BLaER1 treated with 17β-estradiol and CSF1 and Interleukin-3, amounts not matched to agents 10 nM and 100 nM (cell line): Measurements from ENCODE around the gene SIGLEC10.
"Not testable (repeated sequence)": the region's sequence is repeated elsewhere in the genome, so short reads cannot be mapped to it uniquely, and the experiment has no call there.

Experiments used
- H3K27ac ChIP-seq, 11 experiments: shearing (Covaris generic); formaldehyde crosslinking; 2 replicates each; pipeline ENCODE4 v1.8.1; 2022
- H3K27me3 ChIP-seq, 11 experiments: shearing (Covaris generic); formaldehyde crosslinking; 2 replicates each; pipeline ENCODE4 v1.8.1; 2022
- H3K36me3 ChIP-seq, 11 experiments: shearing (Covaris generic); formaldehyde crosslinking; 2 replicates each; pipeline ENCODE4 v1.8.1; 2022
- H3K4me1 ChIP-seq, 10 experiments: shearing (Covaris generic); formaldehyde crosslinking; 2 replicates each; pipeline ENCODE4 v1.8.1; 2022
- H3K4me2 ChIP-seq, 11 experiments: shearing (Covaris generic); formaldehyde crosslinking; 2 replicates each; pipeline ENCODE4 v1.8.1; 2022
- H3K4me3 ChIP-seq, 10 experiments: shearing (Covaris generic); formaldehyde crosslinking; 2 replicates each; pipeline ENCODE4 v1.8.1; 2022
- H3K9ac ChIP-seq, 11 experiments: shearing (Covaris generic); formaldehyde crosslinking; 2 replicates each; pipeline ENCODE4 v1.8.1; 2022
- H3K9me3 ChIP-seq, 11 experiments: shearing (Covaris generic); formaldehyde crosslinking; replicated peaks in 1 of 11; 2 replicates each; pipeline ENCODE4 v1.8.1; 2022
- H4K20me1 ChIP-seq, 11 experiments: shearing (Covaris generic); formaldehyde crosslinking; 2 replicates each; pipeline ENCODE4 v1.8.1; 2022
- Cebpa-rat ChIP-seq, 11 experiments: shearing (Covaris generic); IDR thresholded peaks; 2 replicates each; pipeline ENCODE4 v1.8.1; 2022

The SIGLEC10 gene

GRCh38 chr19:51410950-51411748 lies 6.3 kb downstream of the SIGLEC10 start:
- H3K27me3 ChIP-seq, result no peaks in the 10 kb centered on the region
- H3K4me3 ChIP-seq, result no peak overlapping the region
- TF ChIP-seq Cebpa-rat (IDR thresholded peaks at IDR 0.05), result no peak
- H3K27ac ChIP-seq, result no peak overlapping the region
- H3K9me3 ChIP-seq, result peaks cover 0 to 4% (median 0%) of the 10 kb centered on the region in 11 experiments; a peak in 2 of 22 replicates
- peaks cover 0 to 41% (median 21%) of the 10 kb centered on the region in 11 experiments; a peak in 11 of 22 replicates for H3K36me3 ChIP-seq
- no peaks in the 10 kb centered on the region for H4K20me1 ChIP-seq
- H3K4me2 ChIP-seq, result no peak overlapping the region
- no peak overlapping the region for H3K9ac ChIP-seq
- H3K4me1 ChIP-seq, result peaks cover 10 to 49% (median 31%) of the 10 kb centered on the region in 10 experiments

GRCh38 chr19:51407511-51408131 lies 9.8 kb downstream of the SIGLEC10 start:
- Histone ChIP-seq H3K4me2 (peak overlapping the region in 9 of 11 experiments; percentile 4 to 85 (median 46); a peak in 16 of 22 replicates), H3K4me3 (no peak overlapping the region), H3K9me3 (peaks cover 11 to 27% (median 14%) of the 10 kb centered on the region in 11 experiments), H3K36me3 (peaks cover 0 to 21% (median 6%) of the 10 kb centered on the region in 11 experiments; a peak in 10 of 22 replicates), H3K9ac (peak overlapping the region in 4 of 11 experiments; percentile 1 to 36 (median 16); a peak in 4 of 22 replicates), H3K4me1 (peaks cover 7 to 45% (median 24%) of the 10 kb centered on the region in 10 experiments), H4K20me1 (no peaks in the 10 kb centered on the region), H3K27me3 (no peaks in the 10 kb centered on the region), H3K27ac (peak overlapping the region in 9 of 11 experiments; percentile 5 to 65 (median 54); a peak in 16 of 22 replicates)
- no peak for TF ChIP-seq Cebpa-rat (IDR thresholded peaks at IDR 0.05)

- no peak overlapping the region for H3K27ac ChIP-seq
- peaks cover 25 to 43% (median 30%) of the 10 kb centered on the region in 11 experiments for H3K9me3 ChIP-seq
- no peaks in the 10 kb centered on the region for H4K20me1 ChIP-seq
- no peak overlapping the region; a peak in 1 of 20 replicates for H3K4me3 ChIP-seq
- no peak overlapping the region for H3K9ac ChIP-seq
- no peak overlapping the region for H3K4me2 ChIP-seq
- peaks cover 0 to 21% (median 5%) of the 10 kb centered on the region in 10 experiments; a peak in 17 of 20 replicates for H3K4me1 ChIP-seq
- peaks cover 0 to 24% (median 14%) of the 10 kb centered on the region in 11 experiments; a peak in 12 of 22 replicates for H3K36me3 ChIP-seq
- no peaks in the 10 kb centered on the region for H3K27me3 ChIP-seq
- no peak for TF ChIP-seq Cebpa-rat (IDR thresholded peaks at IDR 0.05)
Measured at GRCh38 chr19:51402117-51402516, 15.3 kb downstream of the SIGLEC10 start.

GRCh38 chr19:51399936-51400335 lies 17.5 kb downstream of the SIGLEC10 start:
- not testable (repeated sequence) for H3K27ac ChIP-seq, H3K27me3 ChIP-seq, H3K4me2 ChIP-seq, H4K20me1 ChIP-seq, H3K4me3 ChIP-seq, H3K9ac ChIP-seq
- peaks cover 0 to 24% (median 14%) of the 10 kb centered on the region in 11 experiments; a peak in 12 of 22 replicates for H3K36me3 ChIP-seq
- H3K4me1 ChIP-seq, result peaks cover 9 to 20% (median 13%) of the 10 kb centered on the region in 10 experiments; a peak in 19 of 20 replicates
- H3K9me3 ChIP-seq, result peaks cover 25 to 38% (median 30%) of the 10 kb centered on the region in 11 experiments

- peaks cover 14 to 27% (median 18%) of the 10 kb centered on the region in 10 experiments; a peak in 19 of 20 replicates for H3K4me1 ChIP-seq
- no peaks in the 10 kb centered on the region for H4K20me1 ChIP-seq
- peaks cover 25 to 41% (median 29%) of the 10 kb centered on the region in 11 experiments for H3K9me3 ChIP-seq
- no peak overlapping the region for H3K27ac ChIP-seq
- H3K9ac ChIP-seq, result no peak overlapping the region
- TF ChIP-seq Cebpa-rat (IDR thresholded peaks at IDR 0.05), result no peak
- H3K27me3 ChIP-seq, result no peaks in the 10 kb centered on the region
- peaks cover 0 to 24% (median 14%) of the 10 kb centered on the region in 11 experiments; a peak in 12 of 22 replicates for H3K36me3 ChIP-seq
- H3K4me2 ChIP-seq, result no peak overlapping the region
- H3K4me3 ChIP-seq, result no peak overlapping the region
Measured at GRCh38 chr19:51399231-51399630, 18.2 kb downstream of the SIGLEC10 start.

GRCh38 chr19:51398096-51398704 lies 19.2 kb downstream of the SIGLEC10 start:
- Histone ChIP-seq H3K4me1 (peaks cover 18 to 35% (median 24%) of the 10 kb centered on the region in 10 experiments; a peak in 19 of 20 replicates), H3K9ac (peak overlapping the region in 1 of 11 experiments; percentile 21; a peak in 1 of 22 replicates), H3K27ac (no peak overlapping the region), H3K4me2 (no peak overlapping the region), H3K36me3 (peaks cover 0 to 16% (median 12%) of the 10 kb centered on the region in 11 experiments; a peak in 11 of 22 replicates), H4K20me1 (no peaks in the 10 kb centered on the region), H3K4me3 (no peak overlapping the region), H3K27me3 (no peaks in the 10 kb centered on the region), H3K9me3 (peaks cover 20 to 33% (median 22%) of the 10 kb centered on the region in 11 experiments)
- TF ChIP-seq Cebpa-rat (IDR thresholded peaks at IDR 0.05), result no peak

- H3K4me3 ChIP-seq, H4K20me1 ChIP-seq, H3K27me3 ChIP-seq, H3K4me2 ChIP-seq: not testable (repeated sequence)
- H3K9me3 ChIP-seq, result peaks cover 12 to 25% (median 15%) of the 10 kb centered on the region in 11 experiments
- H3K36me3 ChIP-seq, result peaks cover 0 to 11% (median 8%) of the 10 kb centered on the region in 11 experiments; a peak in 9 of 22 replicates
- peak overlapping the region in 2 of 11 experiments; percentile 8 to 22; a peak in 1 of 22 replicates for H3K27ac ChIP-seq
- H3K9ac ChIP-seq, result peak overlapping the region in 1 of 11 experiments; percentile 21; a peak in 1 of 22 replicates
- H3K4me1 ChIP-seq, result peaks cover 18 to 40% (median 25%) of the 10 kb centered on the region in 10 experiments; a peak in 19 of 20 replicates
Measured at GRCh38 chr19:51397453-51397852, 20.0 kb downstream of the SIGLEC10 start.

- H3K4me2 ChIP-seq, result peak overlapping the region in 6 of 11 experiments; percentile 81 to 91 (median 85); a peak in 4 of 22 replicates
- peak overlapping the region in 1 of 11 experiments; percentile 7; a peak in 1 of 22 replicates for H3K9ac ChIP-seq
Measured at GRCh38 chr19:51396175-51396574, 21.3 kb downstream of the SIGLEC10 start.

More at GRCh38 chr19:51396175-51396574, 21.3 kb downstream of the SIGLEC10 start:
- H3K4me1 ChIP-seq, result peaks cover 19 to 44% (median 26%) of the 10 kb centered on the region in 10 experiments; a peak in 19 of 20 replicates
- peak overlapping the region in 3 of 11 experiments; percentile 15 to 94 (median 87); a peak in 5 of 22 replicates for H3K27ac ChIP-seq
- no peak for TF ChIP-seq Cebpa-rat (IDR thresholded peaks at IDR 0.05)
- H4K20me1 ChIP-seq, result no peaks in the 10 kb centered on the region
- H3K4me3 ChIP-seq, result no peak overlapping the region
- H3K36me3 ChIP-seq, result no peaks in the 10 kb centered on the region
- H3K9me3 ChIP-seq, result peaks cover 0 to 12% (median 2%) of the 10 kb centered on the region in 11 experiments; a peak in 16 of 22 replicates
- H3K27me3 ChIP-seq, result no peaks in the 10 kb centered on the region
